ENCODE data around the gene PTPN18.
"Not testable (repeated sequence)": the region's sequence is repeated elsewhere in the genome, so short reads cannot be mapped to it uniquely, and the experiment has no call there.

PTPN18 gene

GRCh38 chr2:130382313-130382917 lies 26.6 kb downstream of the PTPN18 start:
- no peak for DNase-seq

GRCh38 chr2:130385709-130386108 lies 29.9 kb downstream of the PTPN18 start:
- DNase-seq: no peak

- no peak for DNase-seq
These were observed 31.2 kb downstream of the PTPN18 start for GRCh38 chr2:130387071-130387400.

- DNase-seq: no peak
These were observed 31.9 kb downstream of the PTPN18 start for GRCh38 chr2:130387804-130388203.

- no peak for DNase-seq
These were observed 32.5 kb downstream of the PTPN18 start for GRCh38 chr2:130388221-130388907.

- no peak for DNase-seq
These were observed 33.5 kb downstream of the PTPN18 start for GRCh38 chr2:130389358-130389757.

GRCh38 chr2:130389783-130390182 lies 33.9 kb downstream of the PTPN18 start:
- DNase-seq: no peak

- no peak for DNase-seq
These were observed 34.7 kb downstream of the PTPN18 start for GRCh38 chr2:130390460-130391057.

- peak; percentile 62 for DNase-seq
These were observed 35.4 kb downstream of the PTPN18 start for GRCh38 chr2:130391058-130391871.

GRCh38 chr2:130391872-130392670 lies 36.2 kb downstream of the PTPN18 start:
- no peak for DNase-seq

GRCh38 chr2:130393318-130393910 lies 37.6 kb downstream of the PTPN18 start:
- no peak for DNase-seq

GRCh38 chr2:130406280-130406679 lies 50.4 kb downstream of the PTPN18 start:
- not testable (repeated sequence) for DNase-seq

- not testable (repeated sequence) for DNase-seq
These were observed 60.8 kb downstream of the PTPN18 start for GRCh38 chr2:130416693-130417092.

- not testable (repeated sequence) for DNase-seq
These were observed 63.0 kb downstream of the PTPN18 start for GRCh38 chr2:130418845-130419244.

Data from NCI-H1092 (cell line).